Skeletal muscle tissue (tissue), 4 donors: ENCODE results near the gene SLCO4A1. TPM values are rescaled to one million over a fixed set of nuclear protein-coding genes. Genes with fewer than 3 reads are reported as not detected.

Experiments used
- H3K27ac ChIP-seq: one replicate; pipeline ENCODE4 v1.7.0; 2013; ENCODE audit warnings: mild to moderate bottlenecking, low read depth, low read length, inconsistent platforms
- H3K27me3 ChIP-seq, 3 donors: one replicate each; pipeline ENCODE4 v1.7.0; 2013; ENCODE audit warnings: low read length in 3 of 3; ENCODE audit not compliant: control insufficient read depth in 3 of 3, insufficient read depth in 3 of 3
- H3K36me3 ChIP-seq, 3 donors: one replicate each; pipeline ENCODE4 v1.7.0; 2013; ENCODE audit warnings: low read length in 3 of 3; ENCODE audit not compliant: control insufficient read depth in 3 of 3, insufficient read depth in 3 of 3
- H3K4me1 ChIP-seq, 3 donors: one replicate each; pipeline ENCODE4 v1.7.0; 2013; ENCODE audit warnings: low read length in 3 of 3, mild to moderate bottlenecking in 3 of 3; ENCODE audit not compliant: control insufficient read depth in 3 of 3, insufficient read depth in 3 of 3
- H3K4me3 ChIP-seq, 3 donors: one replicate each; pipeline ENCODE4 v1.7.0; 2013; ENCODE audit warnings: low read length in 3 of 3
- H3K9ac ChIP-seq, 3 donors: one replicate each; pipeline ENCODE4 v1.7.0; 2013; ENCODE audit warnings: low read length in 3 of 3, mild to moderate bottlenecking in 3 of 3, moderate library complexity in 2 of 3, low read depth in 1 of 3
- H3K9me3 ChIP-seq, 3 donors: one replicate each; pipeline ENCODE4 v1.7.0; 2013; ENCODE audit warnings: low read length in 3 of 3; ENCODE audit not compliant: control insufficient read depth in 3 of 3
- total RNA-seq: library from RNA; depleted of rRNA; stranded (reverse); fragments of >200 nt; gene quantifications from one replicate; pipeline ENCODE4 v1.2.3, GENCODE V29; 2014
- donor health status: Osteomylitis.

Gene SLCO4A1
- total RNA-seq, 1 donor from 2014 or later: not detected

- Histone ChIP-seq H3K9ac (no peak overlapping the region), H3K27ac (no peak overlapping the region), H3K9me3 (no peaks in the 10 kb centered on the region), H3K27me3 (peaks cover 41 to 77% (median 64%) of the 10 kb centered on the region in 3 donors), H3K4me1 (no peaks in the 10 kb centered on the region), H3K4me3 (no peak overlapping the region), H3K36me3 (no peaks in the 10 kb centered on the region)
These were observed 47.6 kb downstream of the SLCO4A1 start for GRCh38 chr20:62689861-62690260.

- Histone ChIP-seq H3K9me3 (no peaks in the 10 kb centered on the region), H3K27ac (no peak overlapping the region), H3K9ac (no peak overlapping the region), H3K4me1 (no peaks in the 10 kb centered on the region), H3K4me3 (no peak overlapping the region), H3K36me3 (no peaks in the 10 kb centered on the region), H3K27me3 (peaks cover 41 to 77% (median 67%) of the 10 kb centered on the region in 3 donors)
These were observed 48.0 kb downstream of the SLCO4A1 start for GRCh38 chr20:62690261-62690820.

GRCh38 chr20:62691487-62691886, 49.2 kb downstream of the SLCO4A1 start:
- Histone ChIP-seq H3K9ac (no peak overlapping the region), H3K4me1 (no peaks in the 10 kb centered on the region), H3K9me3 (no peaks in the 10 kb centered on the region), H3K4me3 (no peak overlapping the region), H3K27ac (no peak overlapping the region), H3K36me3 (no peaks in the 10 kb centered on the region), H3K27me3 (peaks cover 43 to 71% (median 64%) of the 10 kb centered on the region in 3 donors)

GRCh38 chr20:62692176-62692575, 49.9 kb downstream of the SLCO4A1 start:
- Histone ChIP-seq H3K27ac (no peak overlapping the region), H3K4me1 (no peaks in the 10 kb centered on the region), H3K4me3 (no peak overlapping the region), H3K9me3 (no peaks in the 10 kb centered on the region), H3K36me3 (no peaks in the 10 kb centered on the region), H3K27me3 (peaks cover 40 to 69% (median 65%) of the 10 kb centered on the region in 3 donors), H3K9ac (no peak overlapping the region)

GRCh38 chr20:62692801-62693523, 50.7 kb downstream of the SLCO4A1 start:
- no peaks in the 10 kb centered on the region for H3K4me1 ChIP-seq
- no peak overlapping the region for H3K9ac ChIP-seq
- no peak overlapping the region for H3K4me3 ChIP-seq
- no peaks in the 10 kb centered on the region for H3K9me3 ChIP-seq
- H3K36me3 ChIP-seq: no peaks in the 10 kb centered on the region
- no peak overlapping the region for H3K27ac ChIP-seq
- H3K27me3 ChIP-seq: peaks cover 39 to 62% (median 58%) of the 10 kb centered on the region in 3 donors

GRCh38 chr20:62693524-62693922, 51.2 kb downstream of the SLCO4A1 start:
- Histone ChIP-seq H3K4me3 (no peak overlapping the region), H3K9me3 (no peaks in the 10 kb centered on the region), H3K36me3 (no peaks in the 10 kb centered on the region), H3K27me3 (peaks cover 39 to 58% (median 53%) of the 10 kb centered on the region in 3 donors), H3K4me1 (no peaks in the 10 kb centered on the region), H3K27ac (no peak overlapping the region), H3K9ac (no peak overlapping the region)

GRCh38 chr20:62694106-62694505, 51.8 kb downstream of the SLCO4A1 start:
- Histone ChIP-seq H3K4me1 (no peaks in the 10 kb centered on the region), H3K27ac (no peak overlapping the region), H3K4me3 (no peak overlapping the region), H3K36me3 (no peaks in the 10 kb centered on the region), H3K9ac (no peak overlapping the region), H3K27me3 (peaks cover 39 to 61% (median 53%) of the 10 kb centered on the region in 3 donors), H3K9me3 (no peaks in the 10 kb centered on the region)

- Histone ChIP-seq H3K9ac (no peak overlapping the region), H3K36me3 (no peaks in the 10 kb centered on the region), H3K4me1 (no peaks in the 10 kb centered on the region), H3K27ac (no peak overlapping the region), H3K4me3 (no peak overlapping the region), H3K27me3 (peaks cover 39 to 58% (median 51%) of the 10 kb centered on the region in 3 donors), H3K9me3 (no peaks in the 10 kb centered on the region)
These were observed 52.6 kb downstream of the SLCO4A1 start for GRCh38 chr20:62694868-62695267.

GRCh38 chr20:62695448-62696414, 53.4 kb downstream of the SLCO4A1 start:
- Histone ChIP-seq H3K4me1 (no peaks in the 10 kb centered on the region), H3K27ac (no peak overlapping the region), H3K36me3 (no peaks in the 10 kb centered on the region), H3K9me3 (no peaks in the 10 kb centered on the region), H3K27me3 (peaks cover 39 to 57% (median 45%) of the 10 kb centered on the region in 3 donors), H3K4me3 (no peak overlapping the region), H3K9ac (no peak overlapping the region)
